ENCODE results near the gene KLF17. TPM values are rescaled to one million over a fixed set of nuclear protein-coding genes. Genes with fewer than 3 reads are reported as not detected.

Gene KLF17
- total and polyA plus RNA-seq, 2 of the 8 experiments (the other 6 are each of a cell fraction or from before 2014, with no cell fraction given): not detected

DNA sequence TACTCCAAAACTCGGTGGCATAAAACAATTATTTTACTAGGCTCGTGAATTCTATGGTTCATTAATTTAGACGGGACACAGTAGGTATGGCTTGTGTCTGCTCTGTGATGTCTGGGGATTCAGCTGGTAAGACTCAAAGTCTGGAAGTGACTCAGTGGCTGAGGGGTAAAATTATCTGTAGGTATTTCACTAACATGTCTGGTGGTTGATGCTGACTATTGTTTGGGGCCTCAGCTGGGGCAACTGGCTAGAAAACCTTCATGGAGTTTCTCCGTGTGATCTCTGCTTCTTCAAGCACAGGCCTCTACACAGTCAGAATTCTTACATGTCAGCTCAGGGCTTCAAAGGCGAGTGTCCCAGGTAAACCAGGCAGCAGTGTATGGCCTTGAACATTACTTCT, 41.2 kb upstream of the KLF17 start (continued):
- TF ChIP-seq YY1 (IDR thresholded peaks at IDR 0.05; ENCODE audit: low read depth, low read length): no peak
- no peak for TF ChIP-seq NRF1 (IDR thresholded peaks at IDR 0.05; ENCODE audit: low read depth, low read length)
- no peak for TF ChIP-seq EP300 (IDR thresholded peaks at IDR 0.05; ENCODE audit: borderline replicate concordance in 1 of 2, low read depth in 2 of 2, low read length in 2 of 2)
- no peak for TF ChIP-seq CBX8 (IDR thresholded peaks at IDR 0.05; ENCODE audit: borderline replicate concordance, low read depth, low read length)
- TF ChIP-seq POLR2A (IDR thresholded peaks at IDR 0.05; ENCODE audit: control extremely low read depth in 1 of 2, low read depth in 2 of 2, low read length in 2 of 2): no peak
- no peak for TF ChIP-seq FOSL1 (IDR thresholded peaks at IDR 0.05; ENCODE audit: insufficient read depth, low read depth, low read length)
- TF ChIP-seq, protein P1, sequence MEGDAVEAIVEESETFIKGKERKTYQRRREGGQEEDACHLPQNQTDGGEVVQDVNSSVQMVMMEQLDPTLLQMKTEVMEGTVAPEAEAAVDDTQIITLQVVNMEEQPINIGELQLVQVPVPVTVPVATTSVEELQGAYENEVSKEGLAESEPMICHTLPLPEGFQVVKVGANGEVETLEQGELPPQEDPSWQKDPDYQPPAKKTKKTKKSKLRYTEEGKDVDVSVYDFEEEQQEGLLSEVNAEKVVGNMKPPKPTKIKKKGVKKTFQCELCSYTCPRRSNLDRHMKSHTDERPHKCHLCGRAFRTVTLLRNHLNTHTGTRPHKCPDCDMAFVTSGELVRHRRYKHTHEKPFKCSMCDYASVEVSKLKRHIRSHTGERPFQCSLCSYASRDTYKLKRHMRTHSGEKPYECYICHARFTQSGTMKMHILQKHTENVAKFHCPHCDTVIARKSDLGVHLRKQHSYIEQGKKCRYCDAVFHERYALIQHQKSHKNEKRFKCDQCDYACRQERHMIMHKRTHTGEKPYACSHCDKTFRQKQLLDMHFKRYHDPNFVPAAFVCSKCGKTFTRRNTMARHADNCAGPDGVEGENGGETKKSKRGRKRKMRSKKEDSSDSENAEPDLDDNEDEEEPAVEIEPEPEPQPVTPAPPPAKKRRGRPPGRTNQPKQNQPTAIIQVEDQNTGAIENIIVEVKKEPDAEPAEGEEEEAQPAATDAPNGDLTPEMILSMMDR (IDR thresholded peaks at IDR 0.05; ENCODE audit: control extremely low read depth in 1 of 3, insufficient read depth in 1 of 3, low read depth in 1 of 3, low read length in 3 of 3): no peak
- no peak for TF ChIP-seq MAFK (IDR thresholded peaks at IDR 0.05; ENCODE audit: low read depth, low read length)

Measured in H1 (cell line).